HPDE6-E6E7 (cell line): Measurements from ENCODE around the gene HSD17B2.
"Not testable (repeated sequence)": the region's sequence is repeated elsewhere in the genome, so short reads cannot be mapped to it uniquely, and the experiment has no call there.

Experiments used
- DNase-seq: peaks from one replicate; pipeline ENCODE4 v3.0.0; 2011; ENCODE audit warnings: missing footprints; ENCODE audit errors: extremely low spot score

Gene HSD17B2

GRCh38 chr16:82133798-82134197, 98.7 kb downstream of the HSD17B2 start:
- DNase-seq = no peak

DNA sequence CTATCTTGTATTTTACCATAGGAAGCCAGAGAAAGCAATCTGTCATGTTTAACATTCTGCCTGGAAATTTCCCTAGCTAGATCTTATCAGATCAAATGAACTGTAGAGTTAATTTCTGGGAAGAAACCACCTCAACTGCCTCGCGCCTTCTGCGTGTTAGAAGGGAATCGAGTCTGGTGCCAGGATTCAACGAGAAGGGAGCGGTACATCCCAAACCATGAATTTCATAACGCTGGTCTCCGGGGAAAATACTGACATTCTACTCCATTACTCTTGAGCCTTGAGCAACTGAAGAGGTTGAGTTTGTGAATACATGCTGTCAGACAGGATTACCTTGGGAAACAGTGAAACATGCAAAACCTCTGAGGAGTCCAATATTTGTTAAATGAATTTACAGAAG, 99.8 kb downstream of the HSD17B2 start:
- no peak for DNase-seq

GRCh38 chr16:82135844-82136243, 100.8 kb downstream of the HSD17B2 start:
- no peak for DNase-seq

DNA sequence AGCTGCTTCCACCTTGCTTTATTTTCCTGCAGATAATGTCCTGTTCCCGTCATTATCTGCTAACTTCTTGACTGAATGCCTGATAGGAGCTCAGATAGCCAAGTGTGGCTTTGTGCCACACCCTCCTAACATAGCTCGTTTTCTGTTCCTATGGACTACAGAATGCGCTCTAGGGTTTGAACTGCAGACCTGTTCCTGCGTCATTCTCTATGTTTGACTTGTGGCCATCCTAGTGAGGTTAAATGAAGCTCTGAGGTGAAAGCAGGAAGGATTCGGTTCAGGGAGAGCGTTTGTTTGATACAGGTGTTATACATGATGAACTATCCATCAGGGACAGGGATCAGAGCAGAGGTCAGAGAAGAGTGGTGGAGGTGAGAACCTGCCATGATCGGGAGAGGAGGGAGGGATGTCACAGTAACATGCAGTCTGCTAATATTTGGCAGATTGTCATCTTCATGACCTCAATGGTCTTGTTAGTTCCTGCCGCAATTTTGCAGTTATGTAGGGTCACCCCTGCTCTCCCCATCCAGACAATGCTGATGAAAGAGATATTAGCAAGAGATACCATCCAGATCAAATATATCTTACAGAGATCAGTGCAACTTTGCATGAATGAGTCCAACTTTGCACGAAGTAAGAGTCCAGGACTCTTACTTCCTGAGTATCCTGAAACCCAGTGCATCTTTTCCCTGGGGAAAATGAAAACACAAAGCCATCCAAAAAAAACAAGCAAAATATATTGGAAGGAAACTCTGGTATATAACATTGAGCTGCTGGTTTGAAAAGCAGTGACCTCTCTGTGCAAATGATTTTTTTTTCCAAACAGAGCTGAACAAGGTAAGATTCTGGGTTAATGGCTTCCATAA, 102.1 kb downstream of the HSD17B2 start:
- DNase-seq = no peak

DNA sequence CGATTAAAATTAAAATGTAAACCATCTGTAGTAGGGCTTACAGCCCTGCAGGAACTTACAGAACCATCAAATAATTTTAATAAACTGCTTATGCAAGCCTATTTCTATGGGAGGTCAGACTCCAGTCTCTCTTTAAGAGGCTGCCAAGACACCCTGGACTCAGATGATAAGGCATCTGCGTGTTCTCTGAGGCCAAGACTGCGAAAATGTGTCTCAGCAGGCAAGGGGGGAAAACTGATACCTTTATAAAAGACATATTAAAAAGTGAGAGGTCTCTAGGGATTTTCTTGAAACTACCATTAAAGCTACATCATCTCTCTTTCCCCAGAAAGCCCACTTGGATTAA, 102.7 kb downstream of the HSD17B2 start:
- DNase-seq = no peak

- no peak for DNase-seq
Observed at GRCh38 chr16:82138478-82139285, 103.6 kb downstream of the HSD17B2 start.

GRCh38 chr16:82139286-82139571, 104.2 kb downstream of the HSD17B2 start:
- not testable (repeated sequence) for DNase-seq

- DNase-seq = no peak
Observed at GRCh38 chr16:82146556-82146955, 111.5 kb downstream of the HSD17B2 start.

DNA sequence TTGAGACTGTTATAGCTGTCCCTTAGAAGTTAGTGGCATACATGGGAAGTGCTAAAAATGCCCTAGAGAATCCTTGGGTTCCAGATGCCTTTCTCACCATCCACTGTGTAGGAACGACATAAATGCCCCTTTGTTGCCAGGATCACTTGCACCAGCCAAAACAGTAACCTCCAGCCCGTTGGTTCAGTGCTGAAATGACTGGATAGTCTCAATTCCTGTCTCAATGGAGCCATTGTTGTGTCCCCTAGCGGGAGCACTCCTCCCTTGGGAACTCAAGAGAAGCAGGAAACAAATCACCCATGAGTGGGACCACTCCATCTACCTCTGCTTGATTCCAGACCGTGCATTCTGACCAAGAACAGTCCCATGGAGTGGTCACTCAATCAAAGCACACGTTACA, 111.9 kb downstream of the HSD17B2 start:
- no peak for DNase-seq

DNA sequence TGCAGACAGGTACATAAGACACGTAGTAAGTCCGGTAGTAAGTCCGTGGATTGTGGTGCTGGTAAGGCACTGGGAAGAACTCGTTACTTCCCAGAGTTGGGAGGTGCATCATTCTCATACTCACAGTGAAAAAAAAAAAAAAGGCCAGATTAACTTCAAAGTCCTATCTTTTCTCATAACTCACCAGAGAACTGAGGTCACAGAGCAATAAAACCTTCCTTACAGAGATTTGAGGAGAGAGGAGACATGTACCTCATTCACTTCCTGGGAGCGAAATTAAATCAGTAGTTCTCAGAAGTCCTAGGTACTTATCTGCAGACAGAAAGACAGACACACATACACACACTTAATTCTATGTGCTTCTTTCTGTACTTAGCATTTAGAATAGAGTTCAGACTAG, 112.5 kb downstream of the HSD17B2 start:
- no peak for DNase-seq
